SU-DHL-6 (cell line): ENCODE results near the gene PCAT6.

ENCODE experiments used
- H2AFZ ChIP-seq: fragments of 200-600 bp; sonication (generic); 2 replicates; pipeline ENCODE4 v1.6.1; 2014; ENCODE audit warnings: low read depth, mild to moderate bottlenecking, moderate library complexity, mixed read lengths, antibody characterized with exemption, low read length; ENCODE audit not compliant: severe bottlenecking
- H3F3A ChIP-seq: fragments of 200-600 bp; shearing (Covaris generic); 2 replicates; pipeline ENCODE4 v1.6.0; 2016; ENCODE audit warnings: antibody characterized with exemption, mild to moderate bottlenecking; ENCODE audit not compliant: insufficient read depth
- H3K27ac ChIP-seq: fragments of 200-600 bp; sonication (generic); 2 replicates; pipeline ENCODE4 v1.5.1; 2016; ENCODE audit warnings: low read depth, mild to moderate bottlenecking, low read length, moderate library complexity, mixed read lengths
- H3K27me3 ChIP-seq: fragments of 200-600 bp; sonication (generic), shearing (Covaris generic); 2 replicates; pipeline ENCODE4 v1.6.0; 2014; ENCODE audit warnings: mild to moderate bottlenecking, low read length
- H3K36me3 ChIP-seq: fragments of 200-600 bp; sonication (generic); 2 replicates; pipeline ENCODE4 v1.6.1; 2014; ENCODE audit warnings: mild to moderate bottlenecking, low read length, mixed read lengths
- H3K4me2 ChIP-seq: fragments of 300-600, 200-600 bp; shearing (Covaris generic), sonication (generic); 2 replicates; pipeline ENCODE4 v1.6.0; 2014; ENCODE audit warnings: low read length, low read depth, mild to moderate bottlenecking; ENCODE audit not compliant: poor library complexity, severe bottlenecking
- H3K4me3 ChIP-seq: fragments of 200-600 bp; sonication (generic); 2 replicates; pipeline ENCODE4 v1.5.1; 2014; ENCODE audit warnings: antibody characterized with exemption, low read length, mild to moderate bottlenecking, mixed read lengths; ENCODE audit not compliant: insufficient read depth, poor library complexity, severe bottlenecking
- H3K79me2 ChIP-seq: fragments of 200-600 bp; sonication (generic); 2 replicates; pipeline ENCODE4 v1.6.1; 2014; ENCODE audit warnings: mild to moderate bottlenecking, low read length, moderate library complexity; ENCODE audit not compliant: insufficient read depth
- H3K9ac ChIP-seq: fragments of 200-600 bp; sonication (generic); 2 replicates; pipeline ENCODE4 v1.7.0; 2014; ENCODE audit warnings: mild to moderate bottlenecking, low read length
- H3K9me2 ChIP-seq: fragments of 200-600 bp; sonication (generic); replicated peaks from 2 replicates; pipeline ENCODE4 v1.6.1; 2014; ENCODE audit warnings: low read length; ENCODE audit not compliant: insufficient read depth
- H3K9me3 ChIP-seq: fragments of 200-600 bp; sonication (generic); 2 replicates; pipeline ENCODE4 v1.6.1; 2014; ENCODE audit warnings: low read length, mixed read lengths; ENCODE audit not compliant: insufficient read depth
- H4K20me1 ChIP-seq: fragments of 200-600 bp; sonication (generic); 2 replicates; pipeline ENCODE4 v1.6.1; 2014; ENCODE audit warnings: low read depth, mild to moderate bottlenecking, antibody characterized with exemption, low read length, moderate library complexity, mixed read lengths
- CTCF ChIP-seq: fragments of 200-600 bp; sonication (generic); IDR thresholded peaks from one replicate; pipeline ENCODE4 v1.5.1; 2017; ENCODE audit warnings: antibody characterized with exemption, mild to moderate bottlenecking, low read length, moderate library complexity; ENCODE audit not compliant: insufficient read depth, poor library complexity, severe bottlenecking
- EZH2phosphoT487 ChIP-seq: fragments of 200-600 bp; sonication (generic), shearing (Covaris generic); conservative IDR thresholded peaks from 2 replicates; pipeline ENCODE4 v1.6.1; 2018; ENCODE audit warnings: mild to moderate bottlenecking, antibody characterized with exemption, low read length, moderate library complexity, mixed read lengths

PCAT6 gene

GRCh38 chr1:202856014-202856413, 45.3 kb downstream of the PCAT6 start:
- Histone ChIP-seq H2AFZ (no peak overlapping the region), H3K36me3 (no peaks in the 10 kb centered on the region), H3K9me2 (no peaks in the 10 kb centered on the region), H3K27ac (no peak overlapping the region), H3K4me2 (no peak overlapping the region), H3K27me3 (no peaks in the 10 kb centered on the region), H3K9me3 (no peaks in the 10 kb centered on the region), H3K79me2 (no peaks in the 10 kb centered on the region), H3K4me3 (no peak overlapping the region), H4K20me1 (no peaks in the 10 kb centered on the region), H3F3A (no peaks in the 10 kb centered on the region), H3K9ac (no peak overlapping the region)
- no peak for TF ChIP-seq CTCF
- TF ChIP-seq EZH2phosphoT487, result no peak

GRCh38 chr1:202857136-202857610, 46.4 kb downstream of the PCAT6 start:
- no peak overlapping the region for H2AFZ ChIP-seq
- no peaks in the 10 kb centered on the region for H3K79me2 ChIP-seq
- no peaks in the 10 kb centered on the region for H4K20me1 ChIP-seq
- no peaks in the 10 kb centered on the region for H3K9me2 ChIP-seq
- no peak overlapping the region for H3K27ac ChIP-seq
- H3K36me3 ChIP-seq, result no peaks in the 10 kb centered on the region
- TF ChIP-seq EZH2phosphoT487 (no peak), CTCF (no peak)
- no peak overlapping the region for H3K9ac ChIP-seq
- no peaks in the 10 kb centered on the region for H3K9me3 ChIP-seq
- H3F3A ChIP-seq, result no peaks in the 10 kb centered on the region
- H3K27me3 ChIP-seq, result no peaks in the 10 kb centered on the region
- no peak overlapping the region for H3K4me2 ChIP-seq
- H3K4me3 ChIP-seq, result no peak overlapping the region

- Histone ChIP-seq H2AFZ (no peak overlapping the region), H3K9me3 (no peaks in the 10 kb centered on the region), H3F3A (no peaks in the 10 kb centered on the region), H3K4me2 (no peak overlapping the region), H3K79me2 (no peaks in the 10 kb centered on the region), H3K4me3 (no peak overlapping the region), H3K9ac (no peak overlapping the region), H3K9me2 (no peaks in the 10 kb centered on the region), H4K20me1 (no peaks in the 10 kb centered on the region), H3K27me3 (no peaks in the 10 kb centered on the region), H3K27ac (no peak overlapping the region), H3K36me3 (no peaks in the 10 kb centered on the region)
- no peak for TF ChIP-seq EZH2phosphoT487
- no peak for TF ChIP-seq CTCF
Measured at GRCh38 chr1:202858331-202858730, 47.6 kb downstream of the PCAT6 start.
